ENCODE data around the gene IL1RAPL2. TPM values are rescaled to one million over a fixed set of nuclear protein-coding genes. Genes with fewer than 3 reads are reported as not detected.

The IL1RAPL2 gene
- polyA plus RNA-seq, 1 of the 3 experiments (the other 2 are of a cell fraction) = 0.13 TPM

GRCh38 chrX:105754286-105754964 is 1188.4 kb downstream of the IL1RAPL2 start:
- Histone ChIP-seq H3K9me3 (no peaks in the 10 kb centered on the region), H3K4me3 (ENCODE audit: low read depth in 2 of 2, low read length in 1 of 2) (no peak overlapping the region), H3K9ac (no peak overlapping the region), H3K4me1 (ENCODE audit: control insufficient read depth in 1 of 2, insufficient read depth in 2 of 2, low read depth in 1 of 2, low read length in 1 of 2) (no peaks in the 10 kb centered on the region), H3K9me2 (no peaks in the 10 kb centered on the region), H4K20me1 (ENCODE audit: insufficient read depth) (no peaks in the 10 kb centered on the region), H3K79me2 (ENCODE audit: insufficient read depth) (no peaks in the 10 kb centered on the region), H3K36me3 (replicated peaks in 1 of 2; ENCODE audit: control insufficient read depth in 1 of 2, insufficient read depth in 2 of 2, low read length in 1 of 2) (no peaks in the 10 kb centered on the region), H3K27ac (ENCODE audit: low read depth in 2 of 2, low read length in 1 of 2) (no peak overlapping the region), H3K4me2 (no peak overlapping the region), H2AFZ (ENCODE audit: low read depth) (no peak overlapping the region), H3K27me3 (ENCODE audit: insufficient read depth) (no peaks in the 10 kb centered on the region), H3F3A (replicated peaks; ENCODE audit: insufficient read depth) (no peaks in the 10 kb centered on the region)
- no peak for DNase-seq
- POLR2A ChIA-PET = no interaction called here
- no peak for TF ChIP-seq PBX3 (IDR thresholded peaks at IDR 0.05)
- TF ChIP-seq, protein P1, sequence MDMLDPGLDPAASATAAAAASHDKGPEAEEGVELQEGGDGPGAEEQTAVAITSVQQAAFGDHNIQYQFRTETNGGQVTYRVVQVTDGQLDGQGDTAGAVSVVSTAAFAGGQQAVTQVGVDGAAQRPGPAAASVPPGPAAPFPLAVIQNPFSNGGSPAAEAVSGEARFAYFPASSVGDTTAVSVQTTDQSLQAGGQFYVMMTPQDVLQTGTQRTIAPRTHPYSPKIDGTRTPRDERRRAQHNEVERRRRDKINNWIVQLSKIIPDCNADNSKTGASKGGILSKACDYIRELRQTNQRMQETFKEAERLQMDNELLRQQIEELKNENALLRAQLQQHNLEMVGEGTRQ (IDR thresholded peaks at IDR 0.05; ENCODE audit: borderline replicate concordance, low read depth, low read length) = no peak
- TF ChIP-seq CHD2 (IDR thresholded peaks at IDR 0.05; ENCODE audit: low read length, partially characterized antibody) = no peak
- TF ChIP-seq NRF1 (IDR thresholded peaks at IDR 0.05; ENCODE audit: low read depth, low read length) = no peak
- TF ChIP-seq SIN3A (IDR thresholded peaks at IDR 0.05; ENCODE audit: borderline replicate concordance, low read depth, low read length) = no peak
- no peak for TF ChIP-seq EP300 (IDR thresholded peaks at IDR 0.05; ENCODE audit: borderline replicate concordance in 1 of 2, low read depth in 1 of 2, low read length in 1 of 2)
- TF ChIP-seq JUND (IDR thresholded peaks at IDR 0.05) = no peak
- TF ChIP-seq MEF2A (IDR thresholded peaks at IDR 0.05; ENCODE audit: borderline replicate concordance, low read depth) = no peak
- TF ChIP-seq FOXJ3 (CRISPR knock-in tag; IDR thresholded peaks at IDR 0.05) = no peak
- TF ChIP-seq, protein P2, sequence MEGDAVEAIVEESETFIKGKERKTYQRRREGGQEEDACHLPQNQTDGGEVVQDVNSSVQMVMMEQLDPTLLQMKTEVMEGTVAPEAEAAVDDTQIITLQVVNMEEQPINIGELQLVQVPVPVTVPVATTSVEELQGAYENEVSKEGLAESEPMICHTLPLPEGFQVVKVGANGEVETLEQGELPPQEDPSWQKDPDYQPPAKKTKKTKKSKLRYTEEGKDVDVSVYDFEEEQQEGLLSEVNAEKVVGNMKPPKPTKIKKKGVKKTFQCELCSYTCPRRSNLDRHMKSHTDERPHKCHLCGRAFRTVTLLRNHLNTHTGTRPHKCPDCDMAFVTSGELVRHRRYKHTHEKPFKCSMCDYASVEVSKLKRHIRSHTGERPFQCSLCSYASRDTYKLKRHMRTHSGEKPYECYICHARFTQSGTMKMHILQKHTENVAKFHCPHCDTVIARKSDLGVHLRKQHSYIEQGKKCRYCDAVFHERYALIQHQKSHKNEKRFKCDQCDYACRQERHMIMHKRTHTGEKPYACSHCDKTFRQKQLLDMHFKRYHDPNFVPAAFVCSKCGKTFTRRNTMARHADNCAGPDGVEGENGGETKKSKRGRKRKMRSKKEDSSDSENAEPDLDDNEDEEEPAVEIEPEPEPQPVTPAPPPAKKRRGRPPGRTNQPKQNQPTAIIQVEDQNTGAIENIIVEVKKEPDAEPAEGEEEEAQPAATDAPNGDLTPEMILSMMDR (IDR thresholded peaks at IDR 0.05) = no peak
- TF ChIP-seq USF1 (IDR thresholded peaks at IDR 0.05; ENCODE audit: borderline replicate concordance, low read depth) = no peak
- no peak for TF ChIP-seq SMC3 (IDR thresholded peaks at IDR 0.05; ENCODE audit: low read depth, low read length)
- TF ChIP-seq, protein P3, sequence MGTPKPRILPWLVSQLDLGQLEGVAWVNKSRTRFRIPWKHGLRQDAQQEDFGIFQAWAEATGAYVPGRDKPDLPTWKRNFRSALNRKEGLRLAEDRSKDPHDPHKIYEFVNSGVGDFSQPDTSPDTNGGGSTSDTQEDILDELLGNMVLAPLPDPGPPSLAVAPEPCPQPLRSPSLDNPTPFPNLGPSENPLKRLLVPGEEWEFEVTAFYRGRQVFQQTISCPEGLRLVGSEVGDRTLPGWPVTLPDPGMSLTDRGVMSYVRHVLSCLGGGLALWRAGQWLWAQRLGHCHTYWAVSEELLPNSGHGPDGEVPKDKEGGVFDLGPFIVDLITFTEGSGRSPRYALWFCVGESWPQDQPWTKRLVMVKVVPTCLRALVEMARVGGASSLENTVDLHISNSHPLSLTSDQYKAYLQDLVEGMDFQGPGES (IDR thresholded peaks at IDR 0.05; ENCODE audit: low read depth, low read length) = no peak
- TF ChIP-seq ZBTB33 (IDR thresholded peaks at IDR 0.05; ENCODE audit: borderline replicate concordance, low read depth) = no peak
- TF ChIP-seq EZH2phosphoT487 (IDR thresholded peaks at IDR 0.05; ENCODE audit: borderline replicate concordance, low read depth) = no peak
- 27% methylated on average over 2 of the region's 2 CpGs for WGBS (ENCODE audit: low lambda C conversion rate)
- CTCF ChIA-PET = no interaction called here

All from SK-N-SH (cell line).